ENCODE measurements around the gene CACNA2D4. TPM values are rescaled to one million over a fixed set of nuclear protein-coding genes. Genes with fewer than 3 reads are reported as not detected.

Gene CACNA2D4
- total RNA-seq, 2 donors from 2014 or later = 13.7 to 23.0 TPM

DNA sequence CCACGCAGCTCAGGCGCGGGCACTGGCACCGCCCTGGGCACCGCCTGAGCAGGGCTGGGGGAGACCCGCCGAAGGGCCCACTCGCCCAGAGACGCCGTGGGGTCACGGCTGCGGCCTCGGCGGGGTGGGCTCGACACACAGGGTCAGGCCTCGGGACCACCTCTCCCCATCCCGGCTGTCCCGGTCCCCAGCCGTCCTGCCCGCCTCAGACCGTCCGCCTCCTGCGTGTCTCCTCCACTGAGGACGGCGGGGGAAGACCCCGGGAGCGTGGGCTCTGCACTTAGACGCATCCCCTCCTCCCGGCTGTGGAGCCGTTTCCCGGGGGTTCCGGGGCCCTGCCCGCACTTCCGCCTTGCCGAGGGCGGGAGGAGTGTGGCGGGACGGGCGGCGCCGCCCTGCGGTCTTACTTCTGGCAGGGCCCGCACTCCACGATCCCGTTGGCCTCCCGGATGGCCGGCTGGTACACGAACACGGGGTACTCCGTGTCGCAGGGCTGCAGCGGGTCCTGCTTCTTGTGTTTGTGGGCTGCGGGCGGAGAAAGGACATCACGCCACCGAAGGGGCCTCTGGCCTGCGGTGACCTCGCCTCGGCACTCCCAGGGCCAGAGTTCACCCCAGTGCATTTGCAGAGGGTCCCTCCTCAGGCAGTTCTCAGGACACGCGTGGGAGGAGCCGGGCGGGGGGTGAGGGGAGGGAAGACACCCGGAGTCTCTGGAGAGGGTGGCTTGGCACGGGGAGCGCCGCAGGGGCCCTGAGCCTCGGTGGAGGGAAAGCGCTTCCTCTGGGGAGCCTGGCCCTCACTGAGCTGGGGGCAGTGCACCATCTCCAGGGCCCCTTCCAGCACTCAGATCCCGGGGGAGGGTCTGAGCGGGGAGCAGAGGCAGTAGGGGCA, 121.2 kb downstream of the CACNA2D4 start:
- H3K9me3 Mint-ChIP-seq = no peaks in the 10 kb centered on the region
- peak; percentile 37 for ATAC-seq (replicated peaks)
- H3K4me3 Mint-ChIP-seq = peak overlapping the region; percentile 77
- no peaks in the 10 kb centered on the region for H3K4me1 Mint-ChIP-seq
- peak overlapping the region; percentile 73 for H3K27ac Mint-ChIP-seq
- no peaks in the 10 kb centered on the region for H3K27me3 Mint-ChIP-seq
- H3K36me3 Mint-ChIP-seq (ENCODE audit: low read depth) = no peaks in the 10 kb centered on the region

DNA sequence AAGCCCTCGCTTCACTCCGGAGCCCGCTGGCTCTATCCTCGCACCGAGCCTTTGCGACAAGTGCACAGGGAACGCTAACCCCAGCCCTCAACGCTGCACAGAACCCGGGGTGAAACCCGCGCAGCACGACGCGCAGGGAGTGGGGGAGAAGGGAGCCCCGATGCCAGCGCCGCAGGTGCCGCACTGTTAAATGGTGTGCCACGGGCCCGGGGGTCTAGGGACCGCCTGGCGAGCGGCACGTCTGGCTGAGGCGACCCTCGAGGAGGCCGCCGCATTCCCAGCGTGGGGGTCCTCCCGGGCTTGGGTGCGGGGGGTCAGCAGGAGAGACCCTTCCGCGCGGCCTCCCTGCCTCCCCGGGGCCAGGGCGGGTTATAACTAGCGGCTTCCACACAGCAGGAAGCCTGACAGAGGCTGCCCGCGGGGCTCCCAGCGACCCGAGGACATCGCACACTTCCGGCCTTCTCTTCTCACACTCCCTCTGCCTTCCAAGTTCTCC, 121.9 kb downstream of the CACNA2D4 start:
- ATAC-seq (replicated peaks) = peak; percentile 54
- H3K36me3 Mint-ChIP-seq (ENCODE audit: low read depth) = no peaks in the 10 kb centered on the region
- no peaks in the 10 kb centered on the region for H3K27me3 Mint-ChIP-seq
- peak overlapping the region; percentile 77 for H3K4me3 Mint-ChIP-seq
- H3K4me1 Mint-ChIP-seq = no peaks in the 10 kb centered on the region
- H3K27ac Mint-ChIP-seq = peak overlapping the region; percentile 82
- no peaks in the 10 kb centered on the region for H3K9me3 Mint-ChIP-seq

DNA sequence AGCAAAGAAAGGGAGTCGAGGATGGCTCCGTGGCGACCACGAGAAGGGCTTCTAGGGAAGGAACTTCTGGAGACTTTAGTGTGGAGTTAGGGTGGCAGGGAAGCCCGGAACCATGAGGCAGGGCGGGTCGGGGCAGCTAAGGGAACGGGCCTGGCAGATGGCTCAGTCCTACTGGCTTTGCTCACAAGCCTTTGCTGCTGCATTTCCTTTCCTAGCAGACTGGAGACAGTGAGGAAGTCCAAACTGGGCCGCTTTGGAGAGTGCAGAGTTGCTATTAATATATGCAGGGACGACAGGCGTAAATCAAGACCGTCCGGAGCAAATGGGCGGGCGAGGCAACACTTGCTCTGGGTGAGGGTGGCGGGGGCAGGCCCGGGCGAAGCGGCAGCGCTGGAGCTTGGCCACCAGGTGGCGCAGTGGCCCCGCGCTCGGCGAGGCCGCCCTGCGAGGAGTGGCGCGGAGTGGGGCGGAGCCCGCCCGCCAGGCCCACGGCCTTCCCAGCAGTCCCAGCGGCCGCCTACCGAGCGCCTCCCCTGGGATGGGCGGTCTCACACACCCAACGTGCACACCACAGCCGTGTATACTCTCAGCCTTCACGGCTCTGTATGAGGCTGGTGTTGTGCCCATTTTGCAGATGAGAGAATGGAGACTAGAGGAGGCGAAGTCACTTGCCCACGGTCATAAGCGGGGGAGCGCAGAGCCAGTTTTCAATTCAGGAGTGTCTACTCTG, 122.5 kb downstream of the CACNA2D4 start:
- Mint-ChIP-seq H3K4me1 (peaks cover 6% of the 10 kb centered on the region), H3K36me3 (ENCODE audit: low read depth) (no peaks in the 10 kb centered on the region), H3K4me3 (peak overlapping the region; percentile 77), H3K27ac (peak overlapping the region; percentile 82), H3K9me3 (no peaks in the 10 kb centered on the region), H3K27me3 (no peaks in the 10 kb centered on the region)
- ATAC-seq (replicated peaks) = peak; percentile 98

DNA sequence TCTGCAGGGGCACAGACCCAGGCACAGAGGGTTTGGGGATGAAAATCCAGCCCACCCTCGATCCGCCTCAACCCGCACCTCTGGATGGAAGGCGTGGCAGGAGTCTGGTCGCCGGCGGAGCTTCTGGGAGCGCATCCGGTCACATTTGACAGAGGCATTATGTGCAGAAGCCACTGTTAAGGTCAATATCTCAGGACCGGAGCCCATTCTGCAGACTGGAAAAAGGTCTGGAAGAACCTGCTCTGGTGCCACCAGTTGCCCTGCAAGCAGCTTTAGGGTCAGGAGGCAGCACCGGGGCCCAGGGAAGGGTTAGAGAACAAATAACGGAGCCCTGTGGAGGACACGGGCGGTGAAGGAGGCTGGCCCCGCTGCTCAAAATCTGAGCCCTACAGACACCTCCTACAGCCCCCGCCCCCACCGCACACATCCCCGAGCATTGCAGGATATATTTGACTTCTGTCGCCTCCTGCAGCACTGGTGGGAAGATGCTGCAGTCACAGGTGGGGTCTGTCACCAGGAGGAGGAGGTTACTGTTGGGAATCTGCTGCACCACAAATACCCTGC, 123.1 kb downstream of the CACNA2D4 start:
- Mint-ChIP-seq H3K36me3 (ENCODE audit: low read depth) (no peaks in the 10 kb centered on the region), H3K27me3 (no peaks in the 10 kb centered on the region), H3K4me1 (peaks cover 10% of the 10 kb centered on the region), H3K9me3 (no peaks in the 10 kb centered on the region), H3K4me3 (peak overlapping the region; percentile 77), H3K27ac (peak overlapping the region; percentile 82)
- ATAC-seq (replicated peaks) = no peak

DNA sequence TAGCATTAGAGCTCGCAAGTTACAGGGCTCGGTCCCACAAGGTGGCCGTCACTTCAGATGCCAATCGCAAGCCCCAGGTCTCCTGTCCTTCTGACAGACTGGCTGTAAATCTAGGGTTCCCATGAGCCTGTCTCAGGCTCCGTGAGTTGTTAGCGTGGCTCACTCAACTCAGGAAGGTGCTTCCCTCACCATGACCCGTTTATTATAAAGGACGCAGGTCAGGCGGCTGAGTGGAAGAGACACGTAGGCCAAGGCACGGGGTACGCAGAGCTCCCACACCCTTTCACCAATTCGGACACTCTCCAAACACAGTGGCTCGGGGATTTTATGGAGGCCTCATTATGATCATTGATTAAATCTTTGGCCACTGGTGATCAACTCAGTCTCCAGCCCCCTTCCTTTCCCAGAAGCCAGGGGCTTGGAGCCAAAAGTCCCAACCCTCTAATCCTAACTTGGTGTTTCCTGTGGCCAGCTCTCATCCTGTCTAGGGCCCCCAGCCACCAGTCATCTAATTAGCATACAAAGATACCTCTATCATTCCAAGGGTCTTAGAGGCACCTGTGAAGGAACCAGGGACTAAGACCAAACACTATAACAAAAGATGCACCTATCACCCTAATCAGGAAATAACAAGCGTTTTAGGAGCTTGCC, 123.9 kb downstream of the CACNA2D4 start:
- no peak overlapping the region for H3K27ac Mint-ChIP-seq
- no peaks in the 10 kb centered on the region for H3K27me3 Mint-ChIP-seq
- H3K36me3 Mint-ChIP-seq (ENCODE audit: low read depth) = no peaks in the 10 kb centered on the region
- H3K4me1 Mint-ChIP-seq = peaks cover 10% of the 10 kb centered on the region
- no peaks in the 10 kb centered on the region for H3K9me3 Mint-ChIP-seq
- H3K4me3 Mint-ChIP-seq = no peak overlapping the region
- no peak for ATAC-seq (replicated peaks)

DNA sequence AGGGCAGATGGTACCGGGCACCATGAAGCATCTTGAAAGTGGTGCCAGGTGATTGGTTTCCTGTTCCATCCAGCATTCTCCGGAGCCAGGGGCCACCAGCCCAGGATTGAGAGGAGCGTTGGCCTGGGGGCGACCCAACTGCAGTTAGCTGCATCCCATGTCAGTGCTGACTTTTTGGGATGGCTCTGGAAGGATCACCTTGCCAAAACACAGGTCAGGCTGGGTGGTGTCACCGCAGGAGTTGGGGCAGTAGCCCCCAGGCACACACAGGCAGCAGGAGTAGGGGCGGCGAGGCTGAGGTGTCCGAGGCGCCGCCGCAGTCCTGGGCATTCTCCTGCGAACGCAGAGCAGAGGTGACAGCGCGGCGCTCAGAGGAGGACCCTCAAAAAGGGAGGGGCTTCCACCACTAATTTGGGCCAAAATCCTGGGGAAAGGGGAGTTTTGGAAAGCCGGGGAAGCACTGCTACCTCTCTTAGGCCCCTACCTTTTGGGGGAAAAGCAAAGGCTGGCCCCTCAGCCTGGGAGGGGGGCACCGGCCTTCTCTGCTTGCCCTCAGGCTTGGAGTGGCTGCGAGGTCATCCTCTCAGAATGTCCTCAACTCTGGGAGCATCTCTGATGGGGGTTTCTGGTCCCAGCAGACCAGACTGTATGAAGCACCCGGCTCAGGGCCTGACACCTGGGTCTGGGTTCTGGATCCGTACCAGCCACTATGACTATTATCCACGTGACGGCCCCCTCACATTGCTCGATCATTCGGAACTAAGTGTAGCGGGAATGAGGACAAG, 124.8 kb downstream of the CACNA2D4 start:
- H3K4me1 Mint-ChIP-seq = peaks cover 10% of the 10 kb centered on the region
- H3K36me3 Mint-ChIP-seq (ENCODE audit: low read depth) = no peaks in the 10 kb centered on the region
- H3K4me3 Mint-ChIP-seq = no peak overlapping the region
- H3K9me3 Mint-ChIP-seq = no peaks in the 10 kb centered on the region
- ATAC-seq (replicated peaks) = no peak
- peak overlapping the region; percentile 36 for H3K27ac Mint-ChIP-seq
- no peaks in the 10 kb centered on the region for H3K27me3 Mint-ChIP-seq

DNA sequence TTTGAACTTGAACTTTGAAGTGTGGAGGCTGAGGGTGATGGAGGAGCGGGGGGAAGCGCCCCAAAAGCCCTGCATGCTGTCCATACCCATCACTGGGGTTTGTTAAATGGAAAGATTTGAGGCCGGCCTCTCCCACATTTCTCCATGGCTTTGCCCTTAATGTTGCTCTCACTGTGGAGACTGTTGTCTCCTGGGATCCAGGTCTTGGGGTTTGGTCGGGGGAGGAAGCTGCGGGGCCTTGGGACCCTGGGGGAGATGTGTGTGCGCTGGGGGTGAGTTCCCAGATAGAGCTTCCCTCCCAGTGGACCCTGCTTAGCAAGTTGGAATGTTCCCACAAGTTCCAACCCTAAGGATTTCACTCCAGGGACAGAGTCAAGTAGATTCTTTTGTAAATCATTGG, 126.0 kb downstream of the CACNA2D4 start:
- no peaks in the 10 kb centered on the region for H3K9me3 Mint-ChIP-seq
- peak overlapping the region; percentile 83 for H3K27ac Mint-ChIP-seq
- H3K4me1 Mint-ChIP-seq = peaks cover 10% of the 10 kb centered on the region
- H3K27me3 Mint-ChIP-seq = no peaks in the 10 kb centered on the region
- no peaks in the 10 kb centered on the region for H3K36me3 Mint-ChIP-seq (ENCODE audit: low read depth)
- no peak for ATAC-seq (replicated peaks)
- H3K4me3 Mint-ChIP-seq = no peak overlapping the region

DNA sequence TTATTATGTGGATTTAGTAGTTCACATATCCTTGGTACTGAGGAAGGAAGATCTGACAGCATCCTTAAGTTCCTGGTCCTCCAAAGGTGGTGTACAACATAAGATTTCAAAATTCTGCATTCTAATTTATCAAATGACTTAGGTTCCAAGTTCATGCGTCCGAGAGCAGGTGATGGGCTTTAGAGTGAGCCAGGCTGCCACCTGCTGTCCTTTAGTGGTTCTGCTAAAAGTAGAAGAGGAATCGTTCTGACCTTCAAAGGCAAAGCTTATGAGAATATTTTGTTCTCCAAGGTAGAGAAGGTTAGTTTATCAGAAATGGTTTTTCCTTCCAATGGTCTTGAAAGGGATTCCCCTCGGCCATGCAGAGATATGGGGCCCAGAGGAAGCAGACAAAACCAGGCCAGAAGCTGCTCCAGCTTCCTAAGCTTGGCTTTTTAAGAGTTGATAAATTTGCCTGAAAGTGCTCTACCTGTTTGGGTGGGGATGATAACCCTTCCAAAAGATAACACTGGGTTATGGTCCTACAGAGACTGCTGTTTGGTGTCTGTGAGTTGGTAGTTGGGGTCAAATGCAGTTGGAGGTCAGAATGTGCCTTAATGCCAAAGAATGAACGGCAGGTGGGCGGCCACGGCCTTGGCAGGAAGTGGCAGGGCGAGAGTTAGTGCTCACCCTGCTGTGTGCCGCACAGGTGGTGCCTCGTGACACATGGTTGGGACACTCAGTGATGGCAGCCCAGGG, 127.2 kb downstream of the CACNA2D4 start:
- H3K27ac Mint-ChIP-seq = peak overlapping the region; percentile 83
- no peaks in the 10 kb centered on the region for H3K27me3 Mint-ChIP-seq
- peak overlapping the region; percentile 51 for H3K4me3 Mint-ChIP-seq
- peak; percentile 34 for ATAC-seq (replicated peaks)
- H3K9me3 Mint-ChIP-seq = no peaks in the 10 kb centered on the region
- peaks cover under 1% of the 10 kb centered on the region for H3K36me3 Mint-ChIP-seq (ENCODE audit: low read depth)
- H3K4me1 Mint-ChIP-seq = peaks cover 10% of the 10 kb centered on the region

DNA sequence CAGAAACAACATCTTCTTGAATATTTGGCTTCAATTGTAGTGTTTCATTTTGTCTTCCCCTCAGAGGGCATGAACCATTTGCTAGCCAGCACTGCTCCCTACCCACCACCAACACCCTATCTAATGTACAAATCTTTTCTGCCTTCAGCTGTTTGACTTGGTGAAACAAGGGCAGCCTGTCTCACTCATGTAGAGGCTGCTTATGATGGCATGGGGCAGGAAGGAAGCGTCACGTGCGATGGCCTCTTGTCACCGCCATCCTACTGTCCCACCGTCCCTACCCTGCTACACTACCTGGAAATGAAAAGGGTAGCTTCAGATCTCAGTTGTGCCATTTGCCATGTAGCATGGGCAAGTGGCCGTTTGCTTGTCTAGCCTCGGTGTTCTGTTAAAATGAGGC, 128.0 kb downstream of the CACNA2D4 start:
- H3K4me3 Mint-ChIP-seq = no peak overlapping the region
- peaks cover 11% of the 10 kb centered on the region for H3K4me1 Mint-ChIP-seq
- ATAC-seq (replicated peaks) = no peak
- H3K27me3 Mint-ChIP-seq = no peaks in the 10 kb centered on the region
- H3K36me3 Mint-ChIP-seq (ENCODE audit: low read depth) = peaks cover 9% of the 10 kb centered on the region
- peak overlapping the region; percentile 83 for H3K27ac Mint-ChIP-seq
- H3K9me3 Mint-ChIP-seq = no peaks in the 10 kb centered on the region

DNA sequence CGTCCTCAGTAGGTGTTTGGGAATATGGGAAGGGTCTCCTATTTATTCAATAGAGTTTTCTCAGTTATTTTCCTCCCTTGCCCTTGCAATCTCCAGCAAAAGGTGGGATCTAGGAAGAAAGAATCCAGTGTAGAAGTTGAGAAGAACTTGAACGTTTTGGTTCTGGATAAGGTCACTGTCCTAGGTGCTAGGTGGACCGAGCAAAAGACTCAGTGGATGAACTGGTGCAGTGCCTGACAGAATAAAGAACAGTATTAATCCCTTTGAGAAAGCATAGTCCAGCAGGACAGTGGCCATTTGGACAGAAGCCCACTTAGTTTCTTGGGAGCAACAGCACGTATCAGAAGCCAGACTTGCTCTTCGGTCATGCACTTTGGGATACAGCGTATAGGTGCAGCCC, 130.7 kb downstream of the CACNA2D4 start:
- H3K27me3 Mint-ChIP-seq = no peaks in the 10 kb centered on the region

DNA sequence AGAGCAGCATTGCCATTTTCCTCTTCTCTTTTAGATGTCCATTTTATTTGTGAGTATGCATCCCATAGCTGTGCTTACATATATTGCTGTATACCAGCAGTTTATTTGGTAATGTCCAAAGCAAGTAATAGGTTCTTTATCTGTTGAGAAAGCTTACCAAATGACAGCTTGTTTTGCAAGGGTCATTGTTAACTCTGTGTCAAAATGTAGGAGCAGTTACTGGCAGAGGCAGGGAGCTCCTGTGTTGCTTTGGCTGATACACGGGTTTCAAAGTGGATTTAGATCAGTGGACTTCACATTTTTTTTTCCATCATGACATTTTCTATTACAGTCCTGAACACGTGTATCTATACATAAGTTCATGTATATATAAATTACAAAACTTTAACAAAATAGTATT, 136.2 kb downstream of the CACNA2D4 start:
- H3K27me3 Mint-ChIP-seq = no peaks in the 10 kb centered on the region
- H3K36me3 Mint-ChIP-seq (ENCODE audit: low read depth) = peaks cover 69% of the 10 kb centered on the region
- H3K4me1 Mint-ChIP-seq = peaks cover 5% of the 10 kb centered on the region
- no peaks in the 10 kb centered on the region for H3K9me3 Mint-ChIP-seq
- no peak overlapping the region for H3K4me3 Mint-ChIP-seq
- H3K27ac Mint-ChIP-seq = no peak overlapping the region
- ATAC-seq (replicated peaks) = no peak

More for the DNA sequence above, 130.7 kb downstream of the CACNA2D4 start:
- no peak overlapping the region for H3K4me3 Mint-ChIP-seq
- no peak overlapping the region for H3K27ac Mint-ChIP-seq
- no peak for ATAC-seq (replicated peaks)
- H3K9me3 Mint-ChIP-seq = no peaks in the 10 kb centered on the region
- H3K36me3 Mint-ChIP-seq (ENCODE audit: low read depth) = peaks cover 36% of the 10 kb centered on the region
- peaks cover 15% of the 10 kb centered on the region for H3K4me1 Mint-ChIP-seq

DNA sequence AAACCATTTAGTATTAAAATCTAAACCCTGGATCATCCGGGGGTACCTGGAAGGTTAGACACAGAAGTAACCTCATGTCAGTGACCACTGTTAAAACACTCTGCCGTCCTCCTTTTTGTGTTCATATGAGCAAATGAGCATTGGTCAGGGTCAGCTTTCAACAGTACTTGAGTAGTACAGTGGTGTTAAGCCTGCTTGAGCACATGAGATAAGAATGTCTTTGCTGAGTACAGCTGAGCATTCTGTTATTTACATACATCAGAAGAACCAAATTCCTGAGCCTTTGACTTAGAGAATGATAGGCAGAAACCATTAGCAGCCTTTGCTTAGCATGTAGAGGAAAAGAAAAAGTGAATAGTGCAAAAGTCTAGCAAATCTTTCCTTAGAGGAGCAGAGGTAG, 136.7 kb downstream of the CACNA2D4 start:
- Mint-ChIP-seq H3K36me3 (ENCODE audit: low read depth) (peaks cover 72% of the 10 kb centered on the region), H3K9me3 (no peaks in the 10 kb centered on the region), H3K4me3 (no peak overlapping the region), H3K27ac (no peak overlapping the region), H3K4me1 (peaks cover 5% of the 10 kb centered on the region), H3K27me3 (no peaks in the 10 kb centered on the region)
- ATAC-seq (replicated peaks) = no peak

DNA sequence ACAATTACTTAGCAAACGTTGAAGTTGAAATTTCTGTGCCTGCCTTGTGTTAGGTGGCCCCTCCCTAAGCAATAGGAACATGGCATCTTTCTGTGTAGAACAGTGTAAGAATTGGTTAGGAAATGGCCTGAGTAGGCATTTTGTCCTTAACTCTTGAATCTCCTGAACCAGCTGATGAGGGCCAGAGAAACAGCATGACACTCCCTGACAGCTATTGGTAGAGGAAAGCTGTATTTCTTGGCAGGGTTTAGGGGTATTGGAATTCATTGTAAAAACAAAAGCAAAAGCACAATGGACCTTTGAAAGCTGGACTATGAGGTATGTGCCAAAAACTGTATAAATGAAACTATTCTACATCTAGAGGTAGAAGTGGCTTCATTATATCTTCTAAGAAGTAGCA, 138.7 kb downstream of the CACNA2D4 start:
- Mint-ChIP-seq H3K9me3 (no peaks in the 10 kb centered on the region), H3K4me1 (peaks cover 10% of the 10 kb centered on the region), H3K27me3 (no peaks in the 10 kb centered on the region), H3K4me3 (no peak overlapping the region), H3K27ac (no peak overlapping the region), H3K36me3 (ENCODE audit: low read depth) (peaks cover 74% of the 10 kb centered on the region)
- ATAC-seq (replicated peaks) = no peak

Data from activated T-helper 17 cell treated with anti-CD3 and anti-CD28 coated beads, Interleukin-2, amount 50 U/mL, for 72 hours (primary cell).